ENCODE measurements around the gene C19orf81. TPM values are rescaled to one million over a fixed set of nuclear protein-coding genes. Genes with fewer than 3 reads are reported as not detected.

Gene C19orf81
- total RNA-seq, 1 donor from 2014 or later = not detected

- H3K9me3 ChIP-seq = peaks cover 5% of the 10 kb centered on the region
- no peak overlapping the region for H3K27ac ChIP-seq
- TF ChIP-seq POLR2AphosphoS5 (IDR thresholded peaks at IDR 0.05; ENCODE audit: insufficient read depth in 1 of 2, low read depth in 1 of 2) = no peak
- TF ChIP-seq, protein P1, sequence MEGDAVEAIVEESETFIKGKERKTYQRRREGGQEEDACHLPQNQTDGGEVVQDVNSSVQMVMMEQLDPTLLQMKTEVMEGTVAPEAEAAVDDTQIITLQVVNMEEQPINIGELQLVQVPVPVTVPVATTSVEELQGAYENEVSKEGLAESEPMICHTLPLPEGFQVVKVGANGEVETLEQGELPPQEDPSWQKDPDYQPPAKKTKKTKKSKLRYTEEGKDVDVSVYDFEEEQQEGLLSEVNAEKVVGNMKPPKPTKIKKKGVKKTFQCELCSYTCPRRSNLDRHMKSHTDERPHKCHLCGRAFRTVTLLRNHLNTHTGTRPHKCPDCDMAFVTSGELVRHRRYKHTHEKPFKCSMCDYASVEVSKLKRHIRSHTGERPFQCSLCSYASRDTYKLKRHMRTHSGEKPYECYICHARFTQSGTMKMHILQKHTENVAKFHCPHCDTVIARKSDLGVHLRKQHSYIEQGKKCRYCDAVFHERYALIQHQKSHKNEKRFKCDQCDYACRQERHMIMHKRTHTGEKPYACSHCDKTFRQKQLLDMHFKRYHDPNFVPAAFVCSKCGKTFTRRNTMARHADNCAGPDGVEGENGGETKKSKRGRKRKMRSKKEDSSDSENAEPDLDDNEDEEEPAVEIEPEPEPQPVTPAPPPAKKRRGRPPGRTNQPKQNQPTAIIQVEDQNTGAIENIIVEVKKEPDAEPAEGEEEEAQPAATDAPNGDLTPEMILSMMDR (IDR thresholded peaks at IDR 0.05) = no peak
- no peak for TF ChIP-seq POLR2A (IDR thresholded peaks at IDR 0.05)
- intact Hi-C loops (cut with DNase I) = no loop called here
- no peaks in the 10 kb centered on the region for H3K27me3 ChIP-seq
- H3K4me3 ChIP-seq = no peak overlapping the region
- no peaks in the 10 kb centered on the region for H3K36me3 ChIP-seq
- H3K4me1 ChIP-seq = no peaks in the 10 kb centered on the region
- no peak for DNase-seq (ENCODE audit: extremely low spot score in 2 of 2)
These were observed 20.7 kb upstream of the C19orf81 start for GRCh38 chr19:50628551-50628950.

DNA sequence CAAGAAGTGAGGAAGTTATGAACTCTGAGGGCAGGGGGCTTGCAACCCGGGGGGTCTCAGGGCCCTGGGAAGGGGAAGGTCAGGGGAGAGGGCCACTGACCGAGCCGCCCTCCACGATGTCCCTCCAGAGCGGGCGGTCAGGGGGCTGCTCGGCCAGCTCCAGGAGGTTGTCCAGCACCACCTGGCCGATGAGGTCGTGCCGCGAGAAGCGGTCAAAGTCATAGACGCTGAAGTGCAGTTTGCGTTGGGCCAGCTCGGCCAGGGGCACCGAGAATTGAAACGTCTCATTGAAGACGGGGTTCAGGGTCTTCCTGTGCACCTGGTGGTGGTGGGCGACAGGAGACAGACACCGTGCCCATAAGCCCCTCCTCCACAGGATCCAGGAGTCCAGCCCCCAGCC, 20.1 kb upstream of the C19orf81 start:
- no peaks in the 10 kb centered on the region for H3K4me1 ChIP-seq
- no peaks in the 10 kb centered on the region for H3K27me3 ChIP-seq
- H3K9me3 ChIP-seq = peaks cover 8% of the 10 kb centered on the region
- no peak overlapping the region for H3K4me3 ChIP-seq
- intact Hi-C loops (cut with DNase I) = no loop called here
- TF ChIP-seq POLR2AphosphoS5 (IDR thresholded peaks at IDR 0.05; ENCODE audit: insufficient read depth in 1 of 2, low read depth in 1 of 2) = no peak
- TF ChIP-seq, protein P1 (IDR thresholded peaks at IDR 0.05) = no peak
- TF ChIP-seq POLR2A (IDR thresholded peaks at IDR 0.05) = no peak
- DNase-seq (ENCODE audit: extremely low spot score in 2 of 2) = no peak
- H3K27ac ChIP-seq = no peak overlapping the region
- no peaks in the 10 kb centered on the region for H3K36me3 ChIP-seq

DNA sequence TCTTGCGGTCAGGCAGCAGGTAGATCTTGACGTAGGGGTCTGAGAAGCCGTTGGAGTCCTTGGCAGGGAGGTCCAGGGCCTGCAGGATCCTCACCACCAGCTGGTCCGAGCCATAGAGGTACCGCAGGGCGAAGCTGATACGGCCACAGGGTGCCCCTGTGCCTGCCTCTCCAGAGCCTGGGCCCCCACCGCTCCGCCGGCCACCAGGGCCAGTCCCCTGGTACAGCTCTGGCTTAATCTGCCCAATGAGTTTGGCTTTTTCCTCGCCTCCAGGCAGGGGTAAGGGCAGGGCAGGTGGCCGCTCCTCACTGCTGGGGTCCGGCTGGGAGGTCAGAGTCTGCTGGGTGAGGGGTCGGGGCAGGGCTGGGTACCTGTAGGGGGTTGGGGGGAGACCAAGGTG, 19.4 kb upstream of the C19orf81 start:
- no peak for DNase-seq (ENCODE audit: extremely low spot score in 2 of 2)
- no peak overlapping the region for H3K27ac ChIP-seq
- peaks cover 9% of the 10 kb centered on the region for H3K9me3 ChIP-seq
- no peak overlapping the region for H3K4me3 ChIP-seq
- intact Hi-C loops (cut with DNase I) = no loop called here
- H3K4me1 ChIP-seq = no peaks in the 10 kb centered on the region
- no peaks in the 10 kb centered on the region for H3K36me3 ChIP-seq
- no peaks in the 10 kb centered on the region for H3K27me3 ChIP-seq
- TF ChIP-seq POLR2A (IDR thresholded peaks at IDR 0.05) = no peak
- no peak for TF ChIP-seq POLR2AphosphoS5 (IDR thresholded peaks at IDR 0.05; ENCODE audit: insufficient read depth in 1 of 2, low read depth in 1 of 2)
- TF ChIP-seq, protein P1 (IDR thresholded peaks at IDR 0.05) = no peak

DNA sequence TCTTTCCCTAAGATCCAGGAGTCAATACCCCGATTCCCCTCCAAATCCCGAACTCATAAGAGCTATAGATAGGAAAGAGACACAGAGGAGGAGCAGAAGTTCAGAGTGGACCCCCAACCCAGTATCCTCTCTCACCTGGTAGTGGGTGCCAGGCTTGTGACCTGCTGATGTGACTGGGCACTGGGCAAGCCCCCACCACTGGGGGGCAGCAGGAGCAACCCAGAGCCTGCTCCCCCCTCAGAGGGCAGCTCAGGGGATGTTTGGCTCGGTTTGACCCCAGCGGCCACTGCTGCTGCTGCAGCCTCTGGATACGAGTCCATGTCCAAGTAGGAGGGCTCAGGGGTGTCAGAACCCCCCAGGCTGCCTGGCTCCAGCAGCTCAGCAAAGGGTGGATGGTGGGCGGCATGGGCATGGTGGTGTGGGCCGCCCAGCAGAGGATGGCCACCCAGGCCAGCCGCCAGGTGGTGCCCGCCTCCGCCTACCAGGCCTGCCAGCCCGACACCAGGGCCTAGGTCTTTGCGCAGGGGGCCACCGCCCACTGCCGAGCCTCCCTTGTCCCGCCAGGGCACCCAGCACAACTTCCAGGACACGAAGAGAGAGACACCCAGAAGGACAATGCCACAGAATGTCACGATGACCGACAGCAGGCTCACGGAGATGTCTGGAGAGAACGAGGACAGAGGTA, 17.0 kb upstream of the C19orf81 start:
- Histone ChIP-seq H3K9me3 (peaks cover 9% of the 10 kb centered on the region), H3K27me3 (no peaks in the 10 kb centered on the region), H3K36me3 (no peaks in the 10 kb centered on the region), H3K27ac (no peak overlapping the region), H3K4me3 (no peak overlapping the region), H3K4me1 (no peaks in the 10 kb centered on the region)
- no peak for DNase-seq (ENCODE audit: extremely low spot score in 2 of 2)
- intact Hi-C loops (cut with DNase I) = no loop called here
- TF ChIP-seq POLR2A (IDR thresholded peaks at IDR 0.05) (no peak), POLR2AphosphoS5 (IDR thresholded peaks at IDR 0.05; ENCODE audit: insufficient read depth in 1 of 2, low read depth in 1 of 2) (no peak)
- TF ChIP-seq, protein P1 (IDR thresholded peaks at IDR 0.05) = no peak

DNA sequence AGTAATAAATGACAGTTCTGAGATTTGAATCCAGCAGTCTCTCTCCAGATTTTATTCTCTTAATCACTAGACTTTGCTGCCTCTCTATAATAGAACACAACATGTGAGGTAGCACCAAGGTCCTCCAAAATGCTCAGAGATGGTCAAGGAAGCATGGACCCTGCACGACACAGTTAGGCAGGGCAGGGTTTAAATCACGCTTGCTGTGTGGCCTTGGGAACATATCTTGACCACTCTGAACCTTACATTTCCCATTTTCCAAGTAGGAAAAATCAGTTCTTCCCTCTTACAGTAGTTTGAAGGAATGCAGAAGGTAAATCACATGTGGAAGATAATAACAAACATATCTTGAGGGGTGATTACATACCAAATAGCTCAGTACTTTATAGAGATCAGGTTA, 15.9 kb upstream of the C19orf81 start:
- intact Hi-C loops (cut with DNase I) = no loop called here
- no peaks in the 10 kb centered on the region for H3K27me3 ChIP-seq

More for the DNA sequence above, 15.9 kb upstream of the C19orf81 start:
- H3K36me3 ChIP-seq = no peaks in the 10 kb centered on the region
- H3K27ac ChIP-seq = no peak overlapping the region
- TF ChIP-seq POLR2A (IDR thresholded peaks at IDR 0.05) = no peak
- TF ChIP-seq POLR2AphosphoS5 (IDR thresholded peaks at IDR 0.05; ENCODE audit: insufficient read depth in 1 of 2, low read depth in 1 of 2) = no peak
- TF ChIP-seq, protein P1 (IDR thresholded peaks at IDR 0.05) = no peak
- no peak for DNase-seq (ENCODE audit: extremely low spot score in 2 of 2)
- no peaks in the 10 kb centered on the region for H3K4me1 ChIP-seq
- peaks cover 9% of the 10 kb centered on the region for H3K9me3 ChIP-seq
- no peak overlapping the region for H3K4me3 ChIP-seq

All from vagina (tissue), 2 donors.